Measurements from ENCODE around the gene METTL17. TPM values are rescaled to one million over a fixed set of nuclear protein-coding genes. Genes with fewer than 3 reads are reported as not detected.

METTL17 gene
- total RNA-seq, 1 donor from 2014 or later, result 62.7 TPM

- H3K9me3 Mint-ChIP-seq (ENCODE audit: unreplicated experiment), result no peaks in the 10 kb centered on the region
- H3K27ac Mint-ChIP-seq (ENCODE audit: unreplicated experiment), result no peak overlapping the region
- peaks cover 23% of the 10 kb centered on the region for H3K4me1 Mint-ChIP-seq (ENCODE audit: unreplicated experiment)
- no peaks in the 10 kb centered on the region for H3K36me3 Mint-ChIP-seq (ENCODE audit: low read depth, unreplicated experiment)
- no peak overlapping the region for H3K4me3 Mint-ChIP-seq (ENCODE audit: unreplicated experiment)
- TF ChIP-seq, protein P1, sequence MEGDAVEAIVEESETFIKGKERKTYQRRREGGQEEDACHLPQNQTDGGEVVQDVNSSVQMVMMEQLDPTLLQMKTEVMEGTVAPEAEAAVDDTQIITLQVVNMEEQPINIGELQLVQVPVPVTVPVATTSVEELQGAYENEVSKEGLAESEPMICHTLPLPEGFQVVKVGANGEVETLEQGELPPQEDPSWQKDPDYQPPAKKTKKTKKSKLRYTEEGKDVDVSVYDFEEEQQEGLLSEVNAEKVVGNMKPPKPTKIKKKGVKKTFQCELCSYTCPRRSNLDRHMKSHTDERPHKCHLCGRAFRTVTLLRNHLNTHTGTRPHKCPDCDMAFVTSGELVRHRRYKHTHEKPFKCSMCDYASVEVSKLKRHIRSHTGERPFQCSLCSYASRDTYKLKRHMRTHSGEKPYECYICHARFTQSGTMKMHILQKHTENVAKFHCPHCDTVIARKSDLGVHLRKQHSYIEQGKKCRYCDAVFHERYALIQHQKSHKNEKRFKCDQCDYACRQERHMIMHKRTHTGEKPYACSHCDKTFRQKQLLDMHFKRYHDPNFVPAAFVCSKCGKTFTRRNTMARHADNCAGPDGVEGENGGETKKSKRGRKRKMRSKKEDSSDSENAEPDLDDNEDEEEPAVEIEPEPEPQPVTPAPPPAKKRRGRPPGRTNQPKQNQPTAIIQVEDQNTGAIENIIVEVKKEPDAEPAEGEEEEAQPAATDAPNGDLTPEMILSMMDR (IDR thresholded peaks at IDR 0.05; ENCODE audit: unreplicated experiment), result no peak
- no peak for DNase-seq (ENCODE audit: low spot score)
- H3K27me3 Mint-ChIP-seq (ENCODE audit: unreplicated experiment), result peaks cover 1% of the 10 kb centered on the region
Observed at GRCh38 chr14:20969336-20969735, 20.4 kb upstream of the METTL17 start.

DNA sequence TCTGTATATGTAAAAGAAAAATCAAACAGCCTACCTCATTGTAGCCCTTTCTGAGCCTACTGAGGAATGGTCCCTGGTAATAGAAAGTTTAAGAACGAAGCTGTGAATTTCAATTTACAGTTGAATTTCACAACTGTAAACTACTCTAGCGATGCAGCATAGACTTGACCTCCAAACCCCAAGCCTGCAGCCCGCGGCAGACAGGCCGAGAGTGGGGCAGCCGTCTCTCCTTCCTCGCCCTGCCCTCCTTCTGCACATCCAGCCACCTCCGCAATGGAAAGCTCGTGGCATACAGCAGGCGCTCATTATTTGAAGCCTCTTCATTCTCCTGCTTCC, 19.2 kb upstream of the METTL17 start:
- peaks cover 1% of the 10 kb centered on the region for H3K27me3 Mint-ChIP-seq (ENCODE audit: unreplicated experiment)
- DNase-seq (ENCODE audit: low spot score), result no peak
- peaks cover 23% of the 10 kb centered on the region for H3K4me1 Mint-ChIP-seq (ENCODE audit: unreplicated experiment)
- no peaks in the 10 kb centered on the region for H3K36me3 Mint-ChIP-seq (ENCODE audit: low read depth, unreplicated experiment)
- H3K9me3 Mint-ChIP-seq (ENCODE audit: unreplicated experiment), result no peaks in the 10 kb centered on the region
- TF ChIP-seq, protein P1 (IDR thresholded peaks at IDR 0.05; ENCODE audit: unreplicated experiment), result no peak
- peak overlapping the region; percentile 86 for H3K27ac Mint-ChIP-seq (ENCODE audit: unreplicated experiment)
- peak overlapping the region; percentile 92 for H3K4me3 Mint-ChIP-seq (ENCODE audit: unreplicated experiment)

DNA sequence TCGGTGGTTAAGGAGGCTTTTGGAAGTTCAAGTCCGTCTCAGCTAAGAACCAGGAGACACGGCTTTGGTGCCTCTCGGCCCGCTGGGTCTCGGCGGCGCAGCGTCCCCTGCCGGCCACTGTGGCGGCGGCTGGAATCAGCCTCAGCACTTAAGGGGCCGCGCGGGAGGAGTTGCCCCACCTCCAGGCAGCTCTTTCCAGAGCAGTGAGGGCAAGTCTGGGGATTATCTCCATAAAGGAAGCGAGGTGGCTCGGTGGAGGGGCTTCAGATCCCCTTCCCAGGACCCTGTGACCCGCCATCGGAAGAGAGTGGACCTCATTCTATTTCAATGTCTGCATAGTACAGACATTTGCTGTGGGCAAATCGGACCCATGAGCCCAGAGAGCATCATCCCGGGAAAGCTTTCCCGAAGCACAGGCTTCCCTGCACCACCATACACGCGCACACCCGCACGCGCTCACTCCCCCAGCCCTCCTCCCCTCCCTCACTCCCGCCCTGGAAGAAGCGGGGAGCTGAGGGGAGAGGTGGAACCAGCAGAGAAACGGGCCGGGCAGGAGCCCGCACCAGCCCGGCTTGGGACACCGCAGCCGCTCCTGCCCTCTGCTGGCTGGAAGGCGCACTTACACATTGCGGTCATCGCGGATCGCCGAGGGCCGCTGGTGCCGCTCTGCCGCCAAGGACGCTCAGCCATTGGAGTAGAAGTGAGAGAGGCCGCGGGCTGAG, 18.6 kb upstream of the METTL17 start:
- H3K4me1 Mint-ChIP-seq (ENCODE audit: unreplicated experiment), result peaks cover 23% of the 10 kb centered on the region

GRCh38 chr14:20971705-20972021, 18.1 kb upstream of the METTL17 start:
- Mint-ChIP-seq H3K27ac (ENCODE audit: unreplicated experiment) (peak overlapping the region; percentile 93), H3K4me1 (ENCODE audit: unreplicated experiment) (peaks cover 23% of the 10 kb centered on the region), H3K36me3 (ENCODE audit: low read depth, unreplicated experiment) (no peaks in the 10 kb centered on the region), H3K9me3 (ENCODE audit: unreplicated experiment) (no peaks in the 10 kb centered on the region), H3K27me3 (ENCODE audit: unreplicated experiment) (peaks cover 1% of the 10 kb centered on the region), H3K4me3 (ENCODE audit: unreplicated experiment) (peak overlapping the region; percentile 92)
- DNase-seq (ENCODE audit: low spot score), result no peak
- TF ChIP-seq, protein P1 (IDR thresholded peaks at IDR 0.05; ENCODE audit: unreplicated experiment), result no peak

More for the DNA sequence above, 18.6 kb upstream of the METTL17 start:
- TF ChIP-seq, protein P1 (IDR thresholded peaks at IDR 0.05; ENCODE audit: unreplicated experiment), result peak; percentile 91
- Mint-ChIP-seq H3K27ac (ENCODE audit: unreplicated experiment) (peak overlapping the region; percentile 93), H3K27me3 (ENCODE audit: unreplicated experiment) (peaks cover 1% of the 10 kb centered on the region), H3K36me3 (ENCODE audit: low read depth, unreplicated experiment) (no peaks in the 10 kb centered on the region), H3K4me3 (ENCODE audit: unreplicated experiment) (peak overlapping the region; percentile 92), H3K9me3 (ENCODE audit: unreplicated experiment) (no peaks in the 10 kb centered on the region)
- peak; percentile 94 for DNase-seq (ENCODE audit: low spot score)

- peaks cover 33% of the 10 kb centered on the region for H3K4me1 Mint-ChIP-seq (ENCODE audit: unreplicated experiment)
- H3K9me3 Mint-ChIP-seq (ENCODE audit: unreplicated experiment), result no peaks in the 10 kb centered on the region
- no peak overlapping the region for H3K27ac Mint-ChIP-seq (ENCODE audit: unreplicated experiment)
- peaks cover 1% of the 10 kb centered on the region for H3K27me3 Mint-ChIP-seq (ENCODE audit: unreplicated experiment)
- TF ChIP-seq, protein P1 (IDR thresholded peaks at IDR 0.05; ENCODE audit: unreplicated experiment), result no peak
- no peak overlapping the region for H3K4me3 Mint-ChIP-seq (ENCODE audit: unreplicated experiment)
- no peaks in the 10 kb centered on the region for H3K36me3 Mint-ChIP-seq (ENCODE audit: low read depth, unreplicated experiment)
- DNase-seq (ENCODE audit: low spot score), result no peak
Observed at GRCh38 chr14:20973501-20973900, 16.3 kb upstream of the METTL17 start.

Data from endothelial cell (in vitro differentiated cells).